ENCODE measurements around the gene OPCML. TPM values are rescaled to one million over a fixed set of nuclear protein-coding genes. Genes with fewer than 3 reads are reported as not detected.

OPCML gene
- total RNA-seq, 1 donor = under 0.01 TPM

- H3K27me3 ChIP-seq (ENCODE audit: insufficient read depth, low read length) = no peaks in the 10 kb centered on the region
- no peaks in the 10 kb centered on the region for H3K4me1 ChIP-seq (ENCODE audit: insufficient read depth, low read length)
- no peaks in the 10 kb centered on the region for H3K9me3 ChIP-seq (ENCODE audit: low read depth, low read length)
- no peak overlapping the region for H3K4me3 ChIP-seq (ENCODE audit: low read length)
These were observed 482.9 kb downstream of the OPCML start for GRCh38 chr11:133049244-133050019.

DNA sequence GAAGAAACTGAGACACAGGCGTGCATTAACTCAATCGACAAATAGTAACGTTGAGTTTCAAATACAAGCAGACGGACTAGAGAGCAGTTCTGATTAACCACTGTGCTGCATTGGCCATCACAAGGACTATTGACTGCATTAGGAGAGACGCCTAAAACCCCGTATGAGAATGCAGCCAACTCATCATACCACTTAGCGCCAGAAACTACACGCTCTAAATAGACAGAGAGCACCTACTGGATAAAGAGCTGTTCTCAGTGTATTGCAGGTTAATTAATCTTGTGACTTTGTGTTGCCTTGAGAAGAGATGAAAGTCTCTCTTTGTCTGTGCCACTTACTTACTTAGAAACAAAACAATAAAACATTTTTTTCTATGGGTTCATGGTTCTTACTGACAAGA is 484.0 kb downstream of the OPCML start:
- Histone ChIP-seq H3K9me3 (ENCODE audit: low read depth, low read length) (no peaks in the 10 kb centered on the region), H3K4me3 (ENCODE audit: low read length) (no peak overlapping the region), H3K27me3 (ENCODE audit: insufficient read depth, low read length) (no peaks in the 10 kb centered on the region), H3K4me1 (ENCODE audit: insufficient read depth, low read length) (no peaks in the 10 kb centered on the region)

DNA sequence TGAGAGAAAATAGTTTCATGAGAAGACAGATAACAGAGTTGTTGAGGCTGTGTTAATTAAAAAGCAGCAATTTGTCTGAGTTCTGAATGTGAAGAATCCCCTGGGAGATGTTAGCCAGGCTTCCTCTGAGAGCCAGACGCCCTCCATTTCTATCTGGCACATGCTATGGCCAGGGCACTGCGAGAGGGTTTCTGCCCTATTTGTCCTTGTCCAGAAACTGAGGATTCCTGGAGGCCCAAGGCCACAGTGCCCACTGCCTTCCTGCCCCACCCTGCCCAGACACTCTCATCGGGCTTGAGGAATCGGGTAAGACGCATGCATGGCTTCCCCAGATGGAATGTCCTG is 484.6 kb downstream of the OPCML start:
- no peaks in the 10 kb centered on the region for H3K4me1 ChIP-seq (ENCODE audit: insufficient read depth, low read length)
- no peaks in the 10 kb centered on the region for H3K9me3 ChIP-seq (ENCODE audit: low read depth, low read length)
- no peak overlapping the region for H3K4me3 ChIP-seq (ENCODE audit: low read length)
- no peaks in the 10 kb centered on the region for H3K27me3 ChIP-seq (ENCODE audit: insufficient read depth, low read length)

DNA sequence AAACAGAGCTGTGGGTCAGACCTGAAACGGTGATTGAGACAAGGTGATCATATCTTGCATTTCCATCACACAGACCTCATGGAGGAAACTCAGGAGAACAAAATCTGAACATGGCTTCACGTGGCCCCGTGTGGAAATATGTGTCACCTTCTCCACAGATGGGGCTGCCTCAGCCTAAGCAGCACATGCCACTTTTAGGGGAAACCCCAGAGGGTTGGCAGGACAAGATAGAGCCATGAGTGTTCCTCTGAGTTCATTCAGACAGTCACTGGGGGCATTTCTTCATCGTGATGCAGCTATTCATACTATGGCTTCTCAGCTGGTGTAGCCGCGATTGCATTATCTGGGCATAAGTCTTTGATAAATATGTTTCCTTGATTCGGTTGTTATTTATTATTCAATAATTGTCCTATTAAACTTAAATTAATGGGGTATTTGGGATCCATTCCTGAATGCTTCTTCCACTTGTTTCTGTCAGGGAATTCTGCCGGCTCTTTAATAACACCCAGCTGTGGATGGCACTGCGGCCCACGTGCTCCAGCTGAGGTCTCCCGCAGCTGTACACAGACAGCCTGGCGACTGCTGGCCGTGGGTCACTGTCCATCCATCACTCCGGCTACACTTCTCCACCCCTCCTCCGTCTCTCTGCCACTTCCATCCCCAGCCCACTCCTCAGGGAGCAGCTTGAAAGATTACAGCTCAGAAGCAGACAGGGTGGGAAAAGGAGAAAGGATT is 485.1 kb downstream of the OPCML start:
- H3K4me3 ChIP-seq (ENCODE audit: low read length) = no peak overlapping the region
- H3K4me1 ChIP-seq (ENCODE audit: insufficient read depth, low read length) = no peaks in the 10 kb centered on the region
- H3K9me3 ChIP-seq (ENCODE audit: low read depth, low read length) = no peaks in the 10 kb centered on the region
- H3K27me3 ChIP-seq (ENCODE audit: insufficient read depth, low read length) = no peaks in the 10 kb centered on the region

DNA sequence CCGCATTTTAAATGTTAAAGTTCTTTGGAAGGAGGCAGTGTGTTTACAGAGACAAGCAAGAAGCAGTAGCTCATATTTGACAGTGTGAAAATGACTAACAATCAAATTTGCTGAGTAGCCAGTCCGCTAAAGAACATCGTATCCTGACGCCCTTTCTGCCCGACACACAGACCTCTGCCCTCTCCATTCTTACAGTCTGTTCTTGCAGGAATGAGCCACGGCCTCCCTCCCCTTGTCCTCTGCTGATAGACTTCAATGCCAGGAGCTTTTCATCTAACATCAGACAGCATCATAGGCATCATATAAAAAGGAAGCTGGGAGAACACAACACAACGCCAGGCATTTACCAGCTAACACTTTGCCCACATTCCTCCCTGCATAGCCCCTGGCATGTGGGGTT is 486.0 kb downstream of the OPCML start:
- Histone ChIP-seq H3K4me3 (ENCODE audit: low read length) (no peak overlapping the region), H3K27me3 (ENCODE audit: insufficient read depth, low read length) (no peaks in the 10 kb centered on the region), H3K9me3 (ENCODE audit: low read depth, low read length) (no peaks in the 10 kb centered on the region), H3K4me1 (ENCODE audit: insufficient read depth, low read length) (no peaks in the 10 kb centered on the region)

DNA sequence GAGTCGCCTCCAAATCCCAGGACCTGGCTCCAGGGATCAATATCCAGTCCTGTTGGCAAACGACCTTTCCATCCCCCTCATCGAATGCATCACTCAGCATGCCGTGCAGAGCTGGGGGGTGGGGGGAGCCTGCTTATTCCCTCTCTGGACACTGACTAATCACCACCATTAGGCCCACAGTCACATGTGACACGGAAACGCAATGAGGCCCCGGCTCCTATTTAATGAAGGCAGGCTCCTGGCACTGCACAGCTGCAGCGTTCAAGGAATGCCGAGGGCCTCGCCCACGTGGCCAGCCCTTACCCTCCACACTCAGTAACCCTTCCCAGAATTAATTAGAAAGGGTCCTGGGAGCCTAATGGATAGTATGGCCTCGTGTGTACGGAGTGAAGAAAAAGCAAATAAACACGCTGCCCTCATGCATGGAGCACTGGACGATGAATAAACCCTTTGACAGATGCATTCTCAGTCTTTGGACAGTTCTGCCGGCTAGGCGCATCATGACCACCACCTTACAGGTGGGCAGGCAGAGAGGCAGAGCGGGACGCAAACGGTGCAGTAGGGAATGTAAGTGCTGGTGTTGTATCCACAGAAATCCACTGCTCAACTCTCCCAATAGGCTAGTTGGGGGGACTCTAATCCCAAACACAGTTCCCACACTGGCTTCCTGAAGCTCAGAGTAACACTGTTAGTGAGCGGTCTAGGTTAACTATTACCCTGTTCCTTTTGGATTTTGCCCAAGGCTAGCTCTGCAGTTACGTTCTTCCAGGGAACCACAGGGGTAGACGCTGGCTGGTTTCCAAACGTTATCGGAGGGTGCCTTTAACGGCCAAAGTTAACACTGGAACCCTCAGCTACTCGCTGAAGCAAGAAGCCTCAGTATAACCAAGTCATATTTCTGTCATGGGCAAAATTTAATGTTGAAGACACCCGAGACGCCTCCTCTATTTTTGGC is 490.1 kb downstream of the OPCML start:
- Histone ChIP-seq H3K9me3 (ENCODE audit: low read depth, low read length) (no peaks in the 10 kb centered on the region), H3K4me1 (ENCODE audit: insufficient read depth, low read length) (no peaks in the 10 kb centered on the region), H3K27me3 (ENCODE audit: insufficient read depth, low read length) (no peaks in the 10 kb centered on the region), H3K4me3 (ENCODE audit: low read length) (no peak overlapping the region)

DNA sequence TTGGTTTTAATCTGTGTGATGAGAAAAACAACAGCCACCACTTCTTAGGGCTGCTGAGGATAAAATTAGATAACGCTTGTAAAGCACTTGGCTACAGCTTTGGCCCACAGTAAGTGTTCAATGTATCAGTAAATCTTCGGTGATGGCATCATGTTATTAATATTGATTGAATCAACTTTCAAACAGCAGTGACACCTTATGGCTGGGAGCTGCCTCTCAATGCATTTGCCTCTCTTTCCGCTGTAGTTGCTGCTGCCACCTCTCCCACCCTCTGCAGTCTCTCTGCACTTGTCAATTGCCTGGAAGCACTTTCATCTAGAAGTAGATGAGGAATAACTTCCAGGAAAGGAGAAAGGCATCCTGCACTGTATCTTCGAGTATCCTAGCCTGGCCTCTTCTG is 491.1 kb downstream of the OPCML start:
- H3K4me3 ChIP-seq (ENCODE audit: low read length) = no peak overlapping the region
- H3K9me3 ChIP-seq (ENCODE audit: low read depth, low read length) = no peaks in the 10 kb centered on the region
- no peaks in the 10 kb centered on the region for H3K27me3 ChIP-seq (ENCODE audit: insufficient read depth, low read length)
- no peaks in the 10 kb centered on the region for H3K4me1 ChIP-seq (ENCODE audit: insufficient read depth, low read length)

DNA sequence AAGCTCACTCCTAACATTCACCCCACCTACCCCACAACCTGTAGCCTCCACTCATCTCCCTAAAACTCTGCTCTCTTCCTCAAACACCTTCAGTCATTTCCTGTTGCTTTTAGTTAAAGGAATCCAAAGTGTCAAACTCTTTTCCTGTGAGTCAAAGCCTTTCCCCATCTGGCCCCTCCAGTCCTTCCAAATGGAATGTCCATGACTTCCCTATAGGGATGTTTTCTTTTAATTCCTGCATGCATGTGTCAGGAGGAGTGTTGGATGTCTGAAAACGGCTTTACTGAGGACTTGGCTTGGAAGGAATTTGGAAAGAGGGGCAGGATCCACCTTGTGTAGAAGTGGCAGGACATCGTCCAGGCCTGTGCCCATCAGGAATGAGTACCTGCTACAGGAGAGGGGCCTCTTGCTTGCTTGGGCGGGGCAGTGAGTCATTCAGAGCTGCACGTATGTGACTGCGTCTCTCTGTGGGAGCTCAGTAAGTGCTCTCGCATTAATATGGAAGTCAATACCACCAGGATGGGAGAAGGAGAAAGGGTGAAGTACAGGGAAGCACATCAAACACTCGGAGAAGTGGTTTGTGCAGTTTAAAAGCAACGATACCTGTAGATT is 491.9 kb downstream of the OPCML start:
- Histone ChIP-seq H3K4me1 (ENCODE audit: insufficient read depth, low read length) (no peaks in the 10 kb centered on the region), H3K27me3 (ENCODE audit: insufficient read depth, low read length) (no peaks in the 10 kb centered on the region), H3K4me3 (ENCODE audit: low read length) (no peak overlapping the region), H3K9me3 (ENCODE audit: low read depth, low read length) (no peaks in the 10 kb centered on the region)

DNA sequence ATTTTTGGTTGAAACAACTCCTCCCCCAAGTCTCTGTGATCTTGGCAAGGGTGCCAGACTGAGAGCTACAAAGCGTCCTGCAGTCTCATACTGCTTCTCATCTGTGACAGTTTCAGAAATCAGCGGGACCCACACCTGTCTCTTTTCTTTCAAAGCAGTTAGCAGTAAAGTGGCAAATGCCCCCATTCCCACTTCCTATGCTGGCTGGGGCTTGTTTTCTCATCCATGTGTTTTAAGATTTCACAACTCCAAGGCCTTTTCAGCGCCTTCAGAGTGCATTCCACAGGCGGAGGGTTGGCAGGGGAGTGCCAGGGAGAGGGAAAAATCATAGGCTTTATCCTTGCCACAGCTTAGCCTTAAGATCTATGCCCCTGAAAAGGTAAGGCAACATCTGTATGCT is 493.5 kb downstream of the OPCML start:
- Histone ChIP-seq H3K27me3 (ENCODE audit: insufficient read depth, low read length) (no peaks in the 10 kb centered on the region), H3K9me3 (ENCODE audit: low read depth, low read length) (no peaks in the 10 kb centered on the region), H3K4me1 (ENCODE audit: insufficient read depth, low read length) (no peaks in the 10 kb centered on the region), H3K4me3 (ENCODE audit: low read length) (no peak overlapping the region)

DNA sequence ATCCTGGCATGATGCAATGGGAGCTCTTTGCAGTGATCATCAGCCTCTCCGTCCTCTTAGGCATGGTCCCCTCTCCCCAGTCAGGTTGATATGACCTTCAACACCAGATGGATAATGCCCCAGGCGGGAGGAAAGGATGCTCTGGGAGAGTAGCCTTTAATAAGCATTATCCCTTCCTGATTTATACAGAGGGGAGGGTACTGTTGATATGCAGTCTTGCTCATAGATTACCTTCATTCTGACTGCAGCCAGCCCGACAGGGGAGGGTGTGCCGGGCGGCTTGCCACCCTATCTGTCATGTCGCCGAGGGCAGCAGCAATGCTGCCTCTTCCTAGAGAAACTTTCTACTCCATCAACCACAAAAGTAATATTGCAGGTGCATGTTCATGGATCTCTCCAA is 497.4 kb downstream of the OPCML start:
- no peaks in the 10 kb centered on the region for H3K4me1 ChIP-seq (ENCODE audit: insufficient read depth, low read length)
- H3K9me3 ChIP-seq (ENCODE audit: low read depth, low read length) = no peaks in the 10 kb centered on the region
- H3K4me3 ChIP-seq (ENCODE audit: low read length) = no peak overlapping the region
- no peaks in the 10 kb centered on the region for H3K27me3 ChIP-seq (ENCODE audit: insufficient read depth, low read length)

- no peaks in the 10 kb centered on the region for H3K9me3 ChIP-seq (ENCODE audit: low read depth, low read length)
- no peaks in the 10 kb centered on the region for H3K4me1 ChIP-seq (ENCODE audit: insufficient read depth, low read length)
- H3K4me3 ChIP-seq (ENCODE audit: low read length) = no peak overlapping the region
- H3K27me3 ChIP-seq (ENCODE audit: insufficient read depth, low read length) = no peaks in the 10 kb centered on the region
These were observed 503.2 kb downstream of the OPCML start for GRCh38 chr11:133029107-133029506.

DNA sequence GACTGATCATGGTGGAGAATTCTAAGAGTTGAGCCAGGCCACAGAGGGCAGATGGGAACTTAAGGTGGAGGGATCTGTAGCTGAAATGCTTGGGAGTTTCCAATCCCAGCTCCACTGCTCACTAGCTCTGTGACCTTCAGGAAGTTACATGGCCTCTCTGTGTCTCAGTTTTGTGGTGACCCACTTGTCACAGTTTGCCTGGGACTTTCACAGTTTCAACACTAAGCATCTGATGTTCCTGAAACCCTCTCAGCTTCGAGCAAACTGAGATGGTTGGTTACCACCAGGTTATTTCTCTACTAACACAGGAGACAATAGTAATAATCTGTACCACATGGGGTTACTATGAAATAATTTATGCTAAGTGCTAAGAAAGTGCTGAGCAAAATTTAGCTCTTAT is 505.3 kb downstream of the OPCML start:
- Histone ChIP-seq H3K4me1 (ENCODE audit: insufficient read depth, low read length) (no peaks in the 10 kb centered on the region), H3K4me3 (ENCODE audit: low read length) (no peak overlapping the region), H3K9me3 (ENCODE audit: low read depth, low read length) (no peaks in the 10 kb centered on the region), H3K27me3 (ENCODE audit: insufficient read depth, low read length) (no peaks in the 10 kb centered on the region)

DNA sequence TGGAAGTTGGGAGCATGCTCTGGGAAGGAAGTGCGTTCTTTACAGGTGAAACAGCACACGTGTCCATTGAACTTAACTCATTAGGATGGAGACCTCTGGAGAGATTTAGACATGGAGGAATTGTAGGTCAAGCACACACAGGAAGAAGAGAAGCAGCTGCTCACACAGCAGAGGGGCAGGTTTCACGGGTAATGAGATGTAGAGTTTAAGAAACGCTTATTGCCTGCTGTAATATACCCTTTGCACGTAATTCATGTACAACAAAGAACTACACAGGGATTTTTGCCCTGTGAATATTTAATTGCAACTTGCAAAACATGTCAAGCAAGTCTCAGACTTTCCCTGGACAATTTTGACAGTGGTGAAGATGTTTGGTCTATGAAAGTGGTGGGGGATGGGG is 508.0 kb downstream of the OPCML start:
- H3K27me3 ChIP-seq (ENCODE audit: insufficient read depth, low read length) = no peaks in the 10 kb centered on the region
- no peaks in the 10 kb centered on the region for H3K4me1 ChIP-seq (ENCODE audit: insufficient read depth, low read length)
- no peak overlapping the region for H3K4me3 ChIP-seq (ENCODE audit: low read length)
- no peaks in the 10 kb centered on the region for H3K9me3 ChIP-seq (ENCODE audit: low read depth, low read length)

DNA sequence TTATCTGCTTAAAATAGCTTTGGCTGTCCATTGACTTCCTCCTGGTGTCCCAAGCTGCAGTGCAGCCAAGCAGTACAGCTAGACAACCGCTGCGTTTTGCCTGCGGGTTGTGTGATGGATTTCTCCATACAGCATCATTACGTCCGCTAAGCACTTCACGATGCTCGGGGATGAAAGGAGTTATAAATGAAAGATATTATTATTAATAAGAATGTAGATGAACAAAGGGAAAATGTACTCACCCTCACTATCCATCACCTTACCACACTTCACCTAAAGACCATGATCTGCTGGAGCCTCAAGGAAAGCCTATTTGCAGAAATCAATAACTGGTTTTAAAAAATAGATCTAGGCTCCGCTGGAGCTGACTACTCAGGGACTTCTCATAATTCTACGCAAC is 509.1 kb downstream of the OPCML start:
- Histone ChIP-seq H3K4me3 (ENCODE audit: low read length) (no peak overlapping the region), H3K9me3 (ENCODE audit: low read depth, low read length) (no peaks in the 10 kb centered on the region), H3K4me1 (ENCODE audit: insufficient read depth, low read length) (no peaks in the 10 kb centered on the region), H3K27me3 (ENCODE audit: insufficient read depth, low read length) (no peaks in the 10 kb centered on the region)

GRCh38 chr11:133021553-133021952 is 510.7 kb downstream of the OPCML start:
- H3K4me1 ChIP-seq (ENCODE audit: insufficient read depth, low read length) = no peaks in the 10 kb centered on the region
- H3K4me3 ChIP-seq (ENCODE audit: low read length) = no peak overlapping the region
- H3K9me3 ChIP-seq (ENCODE audit: low read depth, low read length) = no peaks in the 10 kb centered on the region
- H3K27me3 ChIP-seq (ENCODE audit: insufficient read depth, low read length) = no peaks in the 10 kb centered on the region
